Urinary bladder (tissue), 4 donors: ENCODE data around the gene INPP4A. TPM values are rescaled to one million over a fixed set of nuclear protein-coding genes. Genes with fewer than 3 reads are reported as not detected.

ENCODE experiments used
- DNase-seq: peaks from one replicate; pipeline ENCODE4 v3.0.0-alpha.2; 2015; ENCODE audit errors: extremely low spot score
- H3K27ac ChIP-seq: one replicate; pipeline ENCODE4 v1.5.1; 2013; ENCODE audit warnings: low read depth, mild to moderate bottlenecking, moderate library complexity
- H3K36me3 ChIP-seq: one replicate; pipeline ENCODE4 v1.6.1; 2013; ENCODE audit warnings: mild to moderate bottlenecking, moderate library complexity; ENCODE audit not compliant: insufficient read depth
- H3K4me1 ChIP-seq: one replicate; pipeline ENCODE4 v1.6.1; 2013; ENCODE audit warnings: mild to moderate bottlenecking, moderate library complexity; ENCODE audit not compliant: insufficient read depth
- H3K4me3 ChIP-seq: one replicate; pipeline ENCODE4 v1.5.1; 2013; ENCODE audit warnings: low read depth, low read length
- WGBS: extraction: QIAGEN DNeasy Blood & Tissue Kit; methylation state at CpG from one replicate; pipeline ENCODE4 v1.1.7; 2013; 5-methylcytosine and 5-hydroxymethylcytosine counted together
- polyA plus RNA-seq: library from polyadenylated mRNA; stranded (reverse); fragments of 200-250 nt; gene quantifications from one replicate; pipeline ENCODE4 v1.2.3, GENCODE V29; 2013
- total RNA-seq: library from RNA; depleted of rRNA; stranded (reverse); fragments of >200 nt; gene quantifications from one replicate; pipeline ENCODE4 v1.2.3, GENCODE V29; 2014
- donor health status: healthy with polysubstance abuse.
- donor health status: healthy.

Gene INPP4A
- total and polyA plus RNA-seq, 2 donors = 19.2 to 32.6 TPM

DNA sequence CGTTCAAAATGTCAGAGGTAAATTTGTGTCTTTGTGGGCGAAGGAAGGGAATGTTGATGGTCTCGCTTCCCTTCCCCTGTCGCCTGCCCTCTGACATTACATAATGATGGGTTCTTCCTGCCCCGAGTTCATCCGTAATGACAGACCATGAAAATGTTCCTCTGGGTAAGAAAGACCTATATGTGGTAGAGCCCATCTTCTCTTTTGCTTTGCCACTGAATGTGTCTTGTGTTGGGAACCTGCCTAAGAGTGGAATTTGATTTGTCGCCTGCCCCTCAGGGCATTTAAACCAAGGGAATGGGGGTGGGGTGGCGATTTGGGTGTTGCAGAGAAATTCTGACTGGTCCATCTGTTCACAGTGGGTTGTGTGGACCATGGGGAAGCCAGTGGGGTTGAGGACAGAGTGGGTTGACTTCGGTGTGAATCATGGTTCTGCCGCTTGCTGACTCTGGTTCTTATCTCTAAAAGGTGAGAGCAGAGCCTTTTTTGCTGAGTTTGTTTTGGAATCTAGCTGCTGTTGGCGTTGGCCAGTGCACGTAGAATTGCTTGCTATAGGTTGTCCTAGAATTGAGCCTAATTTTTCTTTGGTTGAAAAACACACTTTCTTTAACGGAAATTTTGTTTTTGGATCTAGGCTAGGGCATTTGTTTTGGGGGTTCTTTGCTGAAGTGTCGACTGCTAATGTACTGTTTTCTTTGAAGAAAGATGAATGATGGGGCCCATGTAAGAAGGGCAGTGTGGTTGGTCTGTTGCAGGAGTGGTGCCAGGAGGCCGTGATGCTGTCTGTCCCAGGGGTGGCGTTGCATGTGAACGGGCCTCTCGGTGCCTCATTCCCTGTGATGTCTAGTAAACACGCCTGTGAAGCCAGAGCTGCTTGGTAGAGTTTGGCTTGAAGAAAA is 1.3 kb downstream of the INPP4A start:
- WGBS = 51% methylated on average over 19 of the region's 19 CpGs
- no peak for DNase-seq
- Histone ChIP-seq H3K27ac (peak overlapping the region; percentile 38), H3K4me1 (no peaks in the 10 kb centered on the region), H3K36me3 (no peaks in the 10 kb centered on the region), H3K4me3 (peak overlapping the region; percentile 98)

DNA sequence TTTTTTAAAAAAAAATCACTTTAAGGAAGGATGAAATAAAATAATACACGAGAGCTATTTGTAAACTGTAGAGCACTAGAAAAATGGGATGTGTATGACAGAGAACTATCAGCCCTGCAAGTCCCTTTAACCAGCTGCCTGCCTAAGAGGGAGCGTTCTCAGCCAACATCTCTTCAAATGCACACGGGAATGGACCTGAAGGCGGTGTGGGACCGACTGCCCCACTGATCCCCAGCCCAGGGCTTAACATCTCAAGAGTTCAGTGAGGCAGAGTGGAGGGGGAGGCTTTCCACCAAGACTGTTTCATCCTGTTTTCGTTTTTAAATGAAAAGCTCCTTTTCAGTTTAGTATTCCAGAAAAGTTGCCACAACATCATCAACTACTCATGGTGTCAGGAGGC is 2.2 kb downstream of the INPP4A start:
- H3K36me3 ChIP-seq = no peaks in the 10 kb centered on the region
- DNase-seq = no peak
- no peaks in the 10 kb centered on the region for H3K4me1 ChIP-seq
- 81% methylated on average over 6 of the region's 6 CpGs for WGBS
- no peak overlapping the region for H3K4me3 ChIP-seq
- H3K27ac ChIP-seq = no peak overlapping the region

DNA sequence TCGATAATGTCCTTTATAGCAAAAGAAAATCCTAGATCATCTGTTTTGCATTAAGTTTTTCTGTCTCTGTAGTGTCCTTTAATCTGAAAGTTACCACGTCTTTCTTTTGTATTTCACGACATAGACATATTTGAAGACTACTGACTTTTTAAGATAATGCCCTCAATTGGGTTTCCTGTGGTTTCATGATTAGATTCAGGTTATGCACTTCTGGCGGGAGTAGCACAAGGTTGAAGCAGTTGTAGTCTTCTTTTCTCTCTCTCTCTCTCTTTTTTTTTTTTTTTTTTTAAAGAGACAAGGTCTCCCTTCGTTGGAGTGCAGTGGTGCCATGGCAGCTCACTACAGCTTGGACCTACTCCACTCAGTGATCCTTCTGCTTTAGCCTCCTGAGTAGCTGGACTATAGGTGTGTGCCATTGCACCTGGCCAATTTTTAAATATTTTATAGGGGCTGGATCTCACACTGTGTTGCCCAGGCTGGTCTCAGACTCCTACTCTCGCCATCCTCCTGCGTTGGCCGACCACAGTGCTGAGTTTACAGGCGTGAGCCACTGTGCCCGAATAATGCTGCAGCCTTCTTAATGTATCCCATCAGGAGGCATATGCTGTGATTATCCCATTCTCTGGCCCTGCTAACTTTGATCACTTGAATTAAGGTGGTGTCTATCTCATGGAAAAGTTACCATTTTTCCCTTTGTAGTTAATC is 3.9 kb downstream of the INPP4A start:
- H3K4me3 ChIP-seq = no peak overlapping the region
- no peak for DNase-seq
- H3K27ac ChIP-seq = no peak overlapping the region
- 90% methylated on average over 10 of the region's 10 CpGs for WGBS
- no peaks in the 10 kb centered on the region for H3K36me3 ChIP-seq
- H3K4me1 ChIP-seq = no peaks in the 10 kb centered on the region

DNA sequence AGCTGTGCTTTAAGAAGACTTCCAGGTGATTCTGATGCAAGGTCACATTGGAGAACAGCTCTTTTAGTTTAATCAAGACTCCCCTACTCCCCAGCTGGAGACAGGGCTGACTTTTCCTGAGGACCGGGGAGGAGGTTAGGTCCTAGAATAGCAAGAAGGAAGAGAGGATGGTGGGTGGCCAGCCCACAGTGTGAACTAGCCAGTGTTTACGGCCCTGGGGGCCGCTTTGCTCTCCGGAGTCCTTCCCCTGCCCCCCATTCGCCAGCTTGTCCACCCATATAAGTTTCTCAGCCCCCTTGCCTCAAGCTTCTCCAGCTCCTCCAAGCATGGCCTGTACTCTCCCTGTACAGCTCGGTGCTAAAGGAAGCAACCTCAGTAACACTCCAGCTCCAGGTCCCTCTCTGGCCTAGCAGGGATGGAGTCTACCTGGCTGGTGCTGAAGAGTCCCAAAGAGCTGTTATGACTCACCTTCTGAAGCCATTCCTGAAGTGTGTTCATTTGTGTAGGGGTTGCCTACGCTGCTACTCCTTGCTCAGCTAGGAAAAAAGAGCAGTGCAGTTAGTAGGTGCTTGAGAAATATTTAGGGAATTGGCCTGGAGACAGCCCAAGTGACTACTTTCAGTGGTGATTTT is 7.9 kb downstream of the INPP4A start:
- no peaks in the 10 kb centered on the region for H3K36me3 ChIP-seq
- no peak overlapping the region for H3K27ac ChIP-seq
- 95% methylated on average over 7 of the region's 7 CpGs for WGBS
- no peak for DNase-seq
- peaks cover 4% of the 10 kb centered on the region for H3K4me1 ChIP-seq
- H3K4me3 ChIP-seq = no peak overlapping the region

DNA sequence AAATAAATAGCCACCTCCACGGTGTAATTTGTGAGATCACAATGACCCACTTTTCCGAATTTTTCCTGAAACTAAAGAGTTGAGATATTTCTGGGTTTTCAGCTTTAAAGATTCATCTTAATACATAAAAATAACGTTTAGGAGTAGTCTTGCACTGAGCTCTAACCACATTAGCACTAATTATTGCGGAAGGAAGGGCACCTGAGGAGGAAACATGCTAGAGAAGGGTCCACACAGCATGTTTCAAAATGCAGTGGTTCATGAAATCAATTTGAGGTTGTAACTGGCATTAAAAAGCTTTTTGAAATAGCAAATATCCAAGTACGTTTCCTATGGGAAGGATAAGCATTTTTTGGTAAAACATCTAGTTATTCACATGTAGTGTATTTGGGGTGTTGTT is 8.4 kb downstream of the INPP4A start:
- Histone ChIP-seq H3K27ac (no peak overlapping the region), H3K4me3 (no peak overlapping the region), H3K4me1 (peaks cover 4% of the 10 kb centered on the region), H3K36me3 (no peaks in the 10 kb centered on the region)
- WGBS = 85% methylated on average over 5 of the region's 5 CpGs
- DNase-seq = no peak

DNA sequence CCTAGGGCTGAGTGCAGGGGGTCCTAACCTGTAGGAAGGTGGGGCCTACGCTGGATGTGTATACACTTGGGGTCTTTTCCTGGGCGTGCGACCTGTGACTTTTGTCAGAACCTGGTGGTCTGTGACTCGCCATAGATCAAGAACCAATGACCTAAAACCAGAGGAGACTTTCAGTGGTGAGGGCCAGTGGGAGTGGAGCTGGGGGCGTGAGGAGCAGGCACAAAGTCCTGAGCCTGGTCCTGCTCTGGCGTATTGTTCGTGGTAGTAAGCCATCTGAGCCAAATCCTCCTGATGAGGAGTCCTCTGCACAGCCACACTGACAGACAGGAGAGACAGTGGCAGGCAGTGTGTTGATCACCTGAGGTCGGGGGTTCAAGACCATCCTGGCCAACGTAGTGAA is 8.9 kb downstream of the INPP4A start:
- DNase-seq = no peak
- 96% methylated on average over 9 of the region's 9 CpGs for WGBS
- Histone ChIP-seq H3K4me3 (no peak overlapping the region), H3K36me3 (no peaks in the 10 kb centered on the region), H3K4me1 (peaks cover 4% of the 10 kb centered on the region), H3K27ac (no peak overlapping the region)

DNA sequence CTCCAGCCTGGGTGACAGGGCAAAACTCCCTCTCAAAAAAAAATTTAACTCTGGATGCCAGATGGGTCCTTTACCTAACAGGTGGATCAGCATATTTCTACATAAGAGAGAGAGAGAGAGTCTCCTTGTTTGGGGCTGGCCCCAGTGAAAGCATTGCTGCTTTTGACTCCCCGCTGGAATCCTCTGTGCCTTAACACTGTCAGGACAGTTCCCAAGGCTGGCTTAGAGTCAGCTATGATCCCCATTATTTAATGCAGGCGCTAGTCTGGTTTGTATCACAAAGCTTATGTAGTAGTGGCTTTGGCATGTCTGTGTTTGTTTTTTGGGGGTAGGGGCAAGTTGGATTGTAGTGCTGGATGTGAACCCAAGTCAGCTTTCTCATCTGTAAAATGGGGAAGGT is 9.4 kb downstream of the INPP4A start:
- no peak overlapping the region for H3K4me3 ChIP-seq
- WGBS = 54% methylated on average over 2 of the region's 2 CpGs
- peaks cover 4% of the 10 kb centered on the region for H3K4me1 ChIP-seq
- H3K36me3 ChIP-seq = no peaks in the 10 kb centered on the region
- no peak for DNase-seq
- no peak overlapping the region for H3K27ac ChIP-seq

DNA sequence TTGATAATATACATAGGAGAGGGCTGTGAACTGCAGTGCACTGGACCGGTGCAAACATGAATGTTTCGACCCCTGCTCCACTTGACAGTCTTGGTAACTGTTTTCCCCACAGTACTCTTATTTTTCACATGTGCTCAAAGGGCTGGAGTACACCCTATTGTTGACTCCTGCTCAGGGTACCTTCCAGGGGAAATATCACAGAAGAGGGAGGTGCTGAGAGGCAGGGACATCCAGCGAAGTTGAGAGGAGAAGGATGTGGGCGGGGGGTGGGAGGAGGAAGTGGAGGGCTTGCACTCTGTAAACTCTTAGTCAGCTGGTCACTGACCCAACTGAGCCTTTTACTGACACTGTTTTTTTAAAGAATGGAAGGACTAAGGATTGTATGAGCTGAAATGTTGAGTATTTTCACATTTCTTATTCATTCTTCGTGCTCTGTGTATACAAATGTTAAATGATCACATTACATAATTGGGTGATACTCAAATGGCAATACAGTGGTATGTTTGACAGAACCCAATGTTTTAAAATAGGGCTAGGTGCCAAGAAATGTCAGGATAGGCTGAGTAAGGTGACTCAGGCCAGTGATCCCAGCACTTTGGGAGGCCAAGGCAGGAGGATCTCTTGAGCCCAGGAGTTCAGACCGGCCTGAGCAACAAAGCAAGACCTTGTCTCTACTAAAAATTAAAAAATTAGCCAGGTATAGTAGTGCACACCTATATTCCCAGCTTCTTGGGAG is 10.0 kb downstream of the INPP4A start:
- Histone ChIP-seq H3K4me3 (no peak overlapping the region), H3K36me3 (no peaks in the 10 kb centered on the region), H3K27ac (no peak overlapping the region), H3K4me1 (peaks cover 4% of the 10 kb centered on the region)
- 69% methylated on average over 6 of the region's 6 CpGs for WGBS
- no peak for DNase-seq

DNA sequence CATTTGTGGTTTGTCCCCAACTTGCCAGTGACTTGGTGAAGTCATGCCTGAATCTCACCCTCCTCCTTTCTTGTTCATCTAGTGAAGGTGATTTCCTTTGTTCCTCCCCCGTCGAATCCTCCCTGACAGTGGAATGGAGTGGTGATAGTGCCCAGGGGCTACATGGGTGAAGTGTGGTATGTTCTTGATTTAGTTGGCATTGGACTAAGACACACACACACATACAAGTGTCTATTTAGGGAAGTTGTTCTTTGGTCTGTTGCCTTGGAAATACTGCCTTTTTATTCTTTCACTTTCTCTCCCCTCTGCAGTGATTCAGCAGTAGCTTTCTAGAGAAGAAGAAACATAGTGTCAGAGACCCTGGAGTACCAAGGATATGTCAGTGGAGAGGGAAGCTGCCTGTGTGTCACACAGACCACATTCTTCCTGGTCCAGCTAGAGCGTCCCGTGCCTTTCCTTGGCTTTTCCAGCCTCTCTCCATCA is 10.9 kb downstream of the INPP4A start:
- Histone ChIP-seq H3K27ac (no peak overlapping the region), H3K4me1 (peaks cover 4% of the 10 kb centered on the region), H3K4me3 (no peak overlapping the region), H3K36me3 (no peaks in the 10 kb centered on the region)
- WGBS = 79% methylated on average over 4 of the region's 4 CpGs
- DNase-seq = no peak

DNA sequence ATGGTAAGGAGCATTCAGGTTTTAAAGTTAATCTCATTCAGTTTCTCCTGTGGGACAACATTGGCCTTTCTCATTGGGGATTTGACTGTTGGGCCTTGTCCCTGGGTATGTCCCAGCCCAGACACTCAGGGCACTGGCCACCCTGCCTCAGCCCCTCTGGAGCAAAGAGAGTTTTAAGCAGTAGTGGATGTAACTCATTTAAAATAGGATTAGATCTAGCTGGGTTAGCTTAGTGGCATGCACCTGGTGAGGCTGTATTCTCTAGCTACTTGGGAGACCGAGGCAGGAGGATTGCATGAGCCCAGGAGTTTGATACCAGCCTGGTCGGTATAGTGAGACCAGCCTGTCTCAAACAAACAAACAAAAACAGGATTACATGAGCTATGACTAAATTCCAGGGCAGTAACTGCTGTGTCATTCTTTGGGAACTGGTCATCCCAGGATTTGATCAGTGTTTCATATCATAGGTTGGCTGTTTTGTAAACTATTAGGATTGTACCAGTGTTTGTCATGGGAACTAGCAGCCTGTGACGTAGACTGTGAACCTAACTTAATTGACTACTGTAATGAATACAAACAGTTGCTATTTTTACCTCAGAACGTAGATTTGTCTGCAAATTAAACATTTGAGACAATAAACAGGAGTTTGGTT is 12.5 kb downstream of the INPP4A start:
- Histone ChIP-seq H3K4me1 (peaks cover 4% of the 10 kb centered on the region), H3K36me3 (no peaks in the 10 kb centered on the region), H3K27ac (no peak overlapping the region), H3K4me3 (no peak overlapping the region)
- no peak for DNase-seq
- 61% methylated on average over 4 of the region's 4 CpGs for WGBS

DNA sequence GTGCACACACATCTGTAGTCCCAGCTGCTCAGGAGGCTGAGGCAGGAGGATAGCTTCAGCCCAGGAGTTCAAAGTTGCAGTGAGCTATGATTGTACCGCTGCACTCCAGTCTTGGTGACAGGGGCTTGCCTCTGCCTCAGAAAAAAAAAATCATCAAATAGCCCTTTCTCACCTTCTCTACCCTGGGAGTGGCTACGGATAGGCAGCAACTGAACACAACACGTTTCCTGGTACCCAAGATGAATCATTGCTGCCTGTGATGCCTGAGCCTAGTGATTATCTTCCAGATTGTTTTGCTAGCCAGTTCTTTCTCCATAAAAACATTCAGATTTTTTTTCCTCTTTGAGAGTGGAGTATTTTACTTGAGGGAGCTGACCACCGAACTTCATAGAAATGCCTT is 13.5 kb downstream of the INPP4A start:
- WGBS = 80% methylated on average over 4 of the region's 4 CpGs
- Histone ChIP-seq H3K4me1 (peaks cover 4% of the 10 kb centered on the region), H3K4me3 (no peak overlapping the region), H3K27ac (no peak overlapping the region), H3K36me3 (no peaks in the 10 kb centered on the region)
- no peak for DNase-seq

DNA sequence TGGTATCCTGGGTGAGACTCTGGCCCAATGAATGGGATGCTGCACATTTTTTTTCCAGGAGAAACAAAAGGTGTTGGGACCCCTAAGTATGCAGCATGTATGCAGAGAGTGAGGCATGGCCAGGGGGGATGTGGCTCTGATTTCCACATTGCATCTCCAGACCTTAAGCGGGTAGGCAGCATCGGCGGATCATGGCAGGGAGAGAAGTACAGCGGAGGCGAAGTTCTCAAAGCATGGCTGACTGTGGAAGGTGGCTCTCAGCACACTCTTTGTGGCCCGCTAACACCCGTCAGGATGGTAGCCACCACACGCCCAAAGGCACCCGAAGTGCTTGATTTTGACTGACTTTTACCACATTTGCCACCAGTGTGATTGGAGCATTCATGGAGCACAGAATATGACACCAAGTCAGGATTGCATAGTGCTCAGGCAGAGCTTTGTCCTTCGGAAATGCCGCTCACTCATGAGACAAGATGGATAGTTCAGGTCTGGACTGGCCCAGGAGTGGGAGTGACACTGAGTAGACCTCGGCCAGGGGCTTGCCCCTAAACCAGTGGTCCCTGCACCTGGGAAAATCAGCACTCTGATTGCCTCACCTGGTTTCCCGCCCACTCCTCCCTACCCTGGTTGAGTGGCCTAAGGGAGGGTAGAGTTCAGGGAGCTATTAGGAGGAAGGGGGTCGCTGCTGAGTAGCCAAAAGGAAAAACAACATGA is 14.2 kb downstream of the INPP4A start:
- no peak for DNase-seq
- H3K4me1 ChIP-seq = peaks cover 4% of the 10 kb centered on the region
- H3K4me3 ChIP-seq = no peak overlapping the region
- no peak overlapping the region for H3K27ac ChIP-seq
- 94% methylated on average over 14 of the region's 14 CpGs for WGBS
- no peaks in the 10 kb centered on the region for H3K36me3 ChIP-seq
